HepG2 (cell line): ENCODE data around the gene RPTOR.

Experiments used
- AGO2 ChIP-seq: fragments of 200-400 bp; formaldehyde crosslinking; optimal IDR thresholded peaks from 2 replicates; pipeline ENCODE3; 2017; ENCODE audit warnings: mild to moderate bottlenecking, low read depth, low read length, moderate library complexity
- ASH2L ChIP-seq: fragments of 300-600, 200-600 bp; sonication (generic); IDR thresholded peaks from 2 replicates; pipeline ENCODE4 v1.7.0; 2017; ENCODE audit warnings: low read depth, mild to moderate bottlenecking, moderate library complexity, mixed read lengths, low read length; ENCODE audit not compliant: insufficient read length
- ATF1 ChIP-seq: IDR thresholded peaks from 2 replicates; pipeline ENCODE4 v1.6.1; 2016; ENCODE audit warnings: mild to moderate bottlenecking, control low read depth
- HDAC2 ChIP-seq: sonication (generic); formaldehyde crosslinking; IDR thresholded peaks from 2 replicates; pipeline ENCODE4 v1.4.0; 2020; ENCODE audit warnings: missing genetic modification reagents
- HNRNPL ChIP-seq: fragments of 200-400 bp; formaldehyde crosslinking; IDR thresholded peaks from 2 replicates; pipeline ENCODE4 v1.6.1; 2017; ENCODE audit warnings: mild to moderate bottlenecking, low read depth, low read length
- KDM6A ChIP-seq: IDR thresholded peaks from 2 replicates; pipeline ENCODE4 v1.6.1; 2016; ENCODE audit warnings: low read depth
- NCOA5 ChIP-seq: sonication (generic); formaldehyde crosslinking; IDR thresholded peaks from 2 replicates; pipeline ENCODE4 v1.4.0; 2020; ENCODE audit warnings: missing genetic modification reagents
- POLR2A ChIP-seq, 2 experiments: IDR thresholded peaks; 2 replicates each; pipeline ENCODE4 v1.6.1; 2011; ENCODE audit warnings: low read depth in 2 of 2, low read length in 2 of 2, mild to moderate bottlenecking in 1 of 2, moderate library complexity in 1 of 2; ENCODE audit not compliant: insufficient read depth in 1 of 2
- ZFP62 ChIP-seq: sonication (generic); formaldehyde crosslinking; IDR thresholded peaks from 2 replicates; pipeline ENCODE4 v1.4.0; 2020; ENCODE audit warnings: missing genetic modification reagents
- ZNF335 ChIP-seq: sonication (generic); formaldehyde crosslinking; IDR thresholded peaks from 2 replicates; pipeline ENCODE4 v1.4.0; 2020; ENCODE audit warnings: missing genetic modification reagents
- ZNF589 ChIP-seq: sonication (generic); formaldehyde crosslinking; conservative IDR thresholded peaks from 2 replicates; pipeline ENCODE4 v1.8.0; 2022; ENCODE audit warnings: mild to moderate bottlenecking, moderate library complexity, missing genetic modification reagents
- ZNF766 ChIP-seq: sonication (generic); formaldehyde crosslinking; IDR thresholded peaks from 2 replicates; pipeline ENCODE4 v1.5.0; 2020; ENCODE audit warnings: missing genetic modification reagents, borderline replicate concordance
- TF ChIP-seq, protein P1 (sequence below): sonication (generic); formaldehyde crosslinking; IDR thresholded peaks from 2 replicates; pipeline ENCODE4 v1.5.0; 2020; ENCODE audit warnings: mild to moderate bottlenecking, missing genetic modification reagents, moderate library complexity
- TF ChIP-seq, protein P2 (sequence below): sonication (generic); formaldehyde crosslinking; conservative IDR thresholded peaks from 2 replicates; pipeline ENCODE4 v1.4.0; 2020; ENCODE audit warnings: missing genetic modification reagents

DNA sequence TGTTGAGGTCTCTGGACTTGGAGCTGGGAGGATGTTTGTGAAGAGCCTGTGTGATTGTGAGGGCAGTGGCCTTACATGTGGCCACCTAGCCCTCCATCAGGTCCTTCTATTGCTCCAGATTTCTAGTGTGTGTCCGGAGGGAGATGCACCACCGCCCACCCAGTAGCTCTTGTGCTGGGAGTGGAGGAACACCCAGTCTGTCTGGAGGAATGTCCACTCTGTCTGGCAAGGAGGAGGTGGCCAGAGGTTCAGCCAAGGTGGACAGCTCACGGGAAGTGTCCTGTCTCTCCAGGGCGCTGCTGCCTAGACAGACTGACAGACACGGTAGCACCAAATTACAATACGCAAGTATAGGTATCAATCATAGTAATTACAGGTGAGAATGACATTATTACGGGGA lies 10.6 kb downstream of the RPTOR start:
- TF ChIP-seq AGO2 (no peak), ATF1 (CRISPR knock-in tag) (no peak), ZNF766 (CRISPR knock-in tag) (no peak), POLR2A (IDR thresholded peaks at IDR 0.05; ENCODE audit: insufficient read depth in 1 of 2, low read depth in 2 of 2, low read length in 2 of 2) (no peak), KDM6A (no peak), ZNF335 (CRISPR knock-in tag) (no peak), ASH2L (no peak), ZFP62 (CRISPR knock-in tag) (no peak), HNRNPL (no peak), NCOA5 (CRISPR knock-in tag) (no peak), ZNF589 (CRISPR knock-in tag) (no peak), HDAC2 (CRISPR knock-in tag) (no peak)
- TF ChIP-seq, protein P1, sequence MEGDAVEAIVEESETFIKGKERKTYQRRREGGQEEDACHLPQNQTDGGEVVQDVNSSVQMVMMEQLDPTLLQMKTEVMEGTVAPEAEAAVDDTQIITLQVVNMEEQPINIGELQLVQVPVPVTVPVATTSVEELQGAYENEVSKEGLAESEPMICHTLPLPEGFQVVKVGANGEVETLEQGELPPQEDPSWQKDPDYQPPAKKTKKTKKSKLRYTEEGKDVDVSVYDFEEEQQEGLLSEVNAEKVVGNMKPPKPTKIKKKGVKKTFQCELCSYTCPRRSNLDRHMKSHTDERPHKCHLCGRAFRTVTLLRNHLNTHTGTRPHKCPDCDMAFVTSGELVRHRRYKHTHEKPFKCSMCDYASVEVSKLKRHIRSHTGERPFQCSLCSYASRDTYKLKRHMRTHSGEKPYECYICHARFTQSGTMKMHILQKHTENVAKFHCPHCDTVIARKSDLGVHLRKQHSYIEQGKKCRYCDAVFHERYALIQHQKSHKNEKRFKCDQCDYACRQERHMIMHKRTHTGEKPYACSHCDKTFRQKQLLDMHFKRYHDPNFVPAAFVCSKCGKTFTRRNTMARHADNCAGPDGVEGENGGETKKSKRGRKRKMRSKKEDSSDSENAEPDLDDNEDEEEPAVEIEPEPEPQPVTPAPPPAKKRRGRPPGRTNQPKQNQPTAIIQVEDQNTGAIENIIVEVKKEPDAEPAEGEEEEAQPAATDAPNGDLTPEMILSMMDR (CRISPR knock-in tag) = no peak
- TF ChIP-seq, protein P2, sequence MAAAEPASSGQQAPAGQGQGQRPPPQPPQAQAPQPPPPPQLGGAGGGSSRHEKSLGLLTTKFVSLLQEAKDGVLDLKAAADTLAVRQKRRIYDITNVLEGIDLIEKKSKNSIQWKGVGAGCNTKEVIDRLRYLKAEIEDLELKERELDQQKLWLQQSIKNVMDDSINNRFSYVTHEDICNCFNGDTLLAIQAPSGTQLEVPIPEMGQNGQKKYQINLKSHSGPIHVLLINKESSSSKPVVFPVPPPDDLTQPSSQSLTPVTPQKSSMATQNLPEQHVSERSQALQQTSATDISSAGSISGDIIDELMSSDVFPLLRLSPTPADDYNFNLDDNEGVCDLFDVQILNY = no peak
